Activated gamma-delta T cell treated with anti-CD3 and anti-CD28 coated beads, Interleukin-2, amount 50 U/mL, for 16 hours (primary cell): Measurements from ENCODE around the gene PLXDC2.

Experiments
- DNase-seq: peaks from one replicate; pipeline ENCODE4 v3.0.0-alpha.2; 2020; ENCODE audit warnings: low read depth

Gene PLXDC2

GRCh38 chr10:19911886-19912285 is 95.7 kb downstream of the PLXDC2 start:
- DNase-seq, result no peak

DNA sequence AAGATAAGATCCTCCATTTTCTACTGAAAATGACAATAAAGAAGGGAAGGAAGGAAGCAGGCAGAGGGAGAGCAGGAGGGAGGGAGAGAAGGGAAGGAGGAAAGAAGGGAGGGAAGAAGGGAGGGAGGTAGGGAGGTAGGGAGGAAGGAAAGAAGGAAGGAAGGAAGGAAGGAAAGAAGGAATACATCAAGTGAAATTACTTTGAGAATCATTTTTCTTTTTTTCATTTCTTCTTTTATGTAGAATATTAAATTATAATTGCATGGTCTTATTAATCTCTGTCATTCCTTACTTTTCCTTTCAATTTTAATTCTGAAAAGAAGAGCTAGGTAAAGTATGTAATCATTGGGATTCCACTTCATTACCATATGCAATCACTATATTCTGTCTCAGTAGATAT is 97.8 kb downstream of the PLXDC2 start:
- no peak for DNase-seq

DNA sequence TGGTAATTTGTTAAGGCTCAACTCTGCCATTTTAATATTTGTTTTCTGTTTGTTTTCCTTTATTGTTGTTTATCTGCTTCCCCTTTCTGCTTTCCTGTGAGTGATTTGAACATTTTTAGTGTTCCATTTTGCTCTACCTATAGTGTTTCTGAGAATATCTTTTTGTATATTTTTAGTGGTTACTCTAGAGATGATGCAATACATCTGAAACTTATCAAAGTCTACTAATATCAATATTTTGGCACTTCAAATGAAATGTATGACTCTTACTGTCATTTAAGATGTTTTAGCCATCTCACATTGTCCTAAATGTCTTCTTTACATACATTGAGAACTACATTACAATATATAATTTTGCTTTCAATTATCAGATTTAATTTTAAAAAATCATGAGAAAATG is 98.9 kb downstream of the PLXDC2 start:
- no peak for DNase-seq

DNA sequence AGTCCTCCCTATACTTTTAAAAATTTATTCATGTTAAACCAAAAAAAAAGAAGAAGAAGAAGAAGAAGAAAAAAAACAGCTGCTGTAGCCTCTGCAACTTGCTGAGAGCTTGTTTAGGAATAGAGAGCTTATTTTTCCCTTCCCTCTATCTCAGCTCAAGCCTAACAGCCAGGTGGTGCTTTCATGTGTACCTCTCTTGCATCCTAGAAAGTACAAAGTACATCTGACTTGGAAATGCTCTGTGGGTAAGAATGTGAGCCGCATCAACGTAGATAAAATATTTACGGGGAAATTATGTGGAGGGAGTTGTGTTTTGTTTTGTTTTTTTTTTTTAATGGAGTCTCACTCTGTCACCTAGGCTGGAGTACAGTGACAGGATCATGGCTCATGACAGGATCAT is 99.6 kb downstream of the PLXDC2 start:
- no peak for DNase-seq

- DNase-seq, result no peak
Measured at GRCh38 chr10:19917751-19918478, 101.7 kb downstream of the PLXDC2 start.

DNA sequence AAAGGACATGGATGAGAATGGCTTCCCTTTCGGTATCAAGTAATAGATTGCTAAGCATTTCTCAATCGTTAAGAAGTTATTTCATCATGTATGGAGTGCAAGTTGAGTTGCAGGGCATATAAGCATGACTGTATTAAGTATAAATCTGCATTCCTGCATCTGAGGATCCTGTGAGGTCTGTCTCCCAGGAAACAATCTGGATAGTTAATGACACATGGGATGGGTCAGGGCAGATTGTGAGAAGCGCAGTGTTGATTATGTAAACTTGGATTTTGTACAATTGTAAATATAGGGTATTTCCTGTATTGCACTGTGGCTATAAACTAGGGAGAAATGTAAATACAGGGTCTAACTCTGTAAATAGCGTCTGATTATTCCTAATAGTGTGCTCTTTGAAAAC is 102.6 kb downstream of the PLXDC2 start:
- no peak for DNase-seq

DNA sequence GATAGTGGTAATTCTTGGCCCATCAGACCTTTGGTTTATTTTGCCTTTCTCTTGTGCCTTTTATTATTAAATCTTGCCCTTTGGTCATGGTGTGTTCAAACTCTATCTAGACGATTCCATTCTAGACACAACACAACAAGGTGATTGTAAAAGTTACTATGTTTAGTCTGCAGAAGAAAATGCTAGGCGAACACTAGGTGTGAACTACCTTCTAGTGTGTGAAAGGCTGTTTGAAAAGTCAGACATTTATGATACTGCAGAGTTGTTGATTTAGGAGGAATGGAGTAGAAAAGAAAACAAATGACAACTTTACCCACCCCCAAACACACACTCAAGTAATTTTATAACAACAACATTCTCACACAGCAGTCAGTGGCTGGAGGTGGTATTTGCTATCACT is 103.4 kb downstream of the PLXDC2 start:
- no peak for DNase-seq

- no peak for DNase-seq
Measured at GRCh38 chr10:19920075-19920726, 104.0 kb downstream of the PLXDC2 start.

DNA sequence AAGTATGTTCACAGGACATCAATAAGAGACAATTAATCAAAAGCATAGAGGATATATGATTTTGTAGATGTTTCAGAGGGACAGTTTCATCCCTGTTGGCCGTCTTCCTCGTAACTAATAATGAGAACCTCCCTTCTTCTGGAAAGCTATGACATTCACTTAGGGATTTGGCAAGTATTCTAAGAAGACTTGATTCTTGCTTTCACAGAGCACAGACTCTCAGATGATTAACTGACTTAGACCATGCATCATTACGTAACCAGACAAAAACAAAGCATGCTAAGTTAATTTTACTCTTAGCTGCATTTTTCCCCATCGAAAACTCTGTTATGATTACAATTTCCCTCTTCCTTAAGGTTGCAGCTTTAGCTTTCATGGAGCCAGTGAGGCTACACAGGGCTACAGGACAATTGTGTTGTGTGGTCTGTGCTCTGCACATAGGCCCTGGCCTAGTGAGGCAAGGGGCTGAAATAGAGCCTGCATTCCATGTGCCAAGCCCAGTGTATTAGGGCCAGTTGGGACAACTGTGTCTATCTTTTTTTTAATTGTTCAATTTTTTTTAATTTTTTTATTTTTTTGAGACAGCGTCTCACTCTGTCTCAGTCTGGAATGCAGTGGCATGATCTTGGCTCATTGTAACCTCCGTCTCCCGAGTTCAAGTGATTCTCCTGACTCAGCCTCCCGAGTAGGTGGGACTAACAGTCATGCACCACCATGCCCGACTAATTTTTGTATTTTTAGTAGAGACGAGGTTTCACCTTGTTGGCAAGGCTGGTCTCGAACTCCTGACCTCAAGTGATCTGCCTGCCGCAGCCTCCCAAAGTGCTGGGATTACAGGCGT is 105.3 kb downstream of the PLXDC2 start:
- no peak for DNase-seq

DNA sequence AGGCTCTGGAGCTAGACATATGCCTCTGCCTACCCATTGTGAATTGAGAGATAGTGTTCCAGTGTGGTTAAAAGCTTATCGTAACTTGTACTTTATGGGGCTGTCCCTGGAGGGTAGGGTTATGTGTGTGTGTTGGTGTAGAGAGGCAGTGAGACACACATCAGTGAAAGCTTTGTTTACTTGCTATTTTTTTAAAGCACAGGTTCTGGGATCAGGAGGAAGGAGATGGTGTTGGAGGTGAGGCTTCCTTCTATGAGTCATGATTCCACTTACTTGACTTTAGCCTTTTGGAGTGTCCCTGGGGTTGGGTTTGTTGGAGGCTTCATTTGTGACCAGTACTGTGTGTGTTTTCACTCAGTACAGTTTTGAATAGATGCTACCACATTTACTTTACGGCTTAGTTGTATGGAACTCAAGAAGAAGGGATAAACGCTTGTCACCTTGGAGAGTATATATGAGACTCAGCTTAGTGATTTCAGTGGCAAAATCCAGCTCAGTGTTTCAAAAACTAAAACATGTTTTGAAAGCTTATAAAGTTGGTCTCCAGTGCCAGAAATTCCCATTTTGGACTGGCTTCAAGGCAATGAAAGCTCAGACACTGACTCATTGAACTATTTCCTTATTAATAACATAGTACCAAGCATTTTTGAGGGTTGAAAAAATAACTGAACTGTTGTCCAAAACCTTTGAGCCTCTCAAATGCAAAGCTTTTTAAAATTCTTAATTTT is 106.2 kb downstream of the PLXDC2 start:
- DNase-seq, result no peak

GRCh38 chr10:19925064-19925463 is 108.8 kb downstream of the PLXDC2 start:
- DNase-seq, result no peak

GRCh38 chr10:19928936-19929335 is 112.7 kb downstream of the PLXDC2 start:
- no peak for DNase-seq

GRCh38 chr10:19929506-19930140 is 113.4 kb downstream of the PLXDC2 start:
- no peak for DNase-seq

GRCh38 chr10:19930936-19931893 is 115.0 kb downstream of the PLXDC2 start:
- DNase-seq, result no peak

DNA sequence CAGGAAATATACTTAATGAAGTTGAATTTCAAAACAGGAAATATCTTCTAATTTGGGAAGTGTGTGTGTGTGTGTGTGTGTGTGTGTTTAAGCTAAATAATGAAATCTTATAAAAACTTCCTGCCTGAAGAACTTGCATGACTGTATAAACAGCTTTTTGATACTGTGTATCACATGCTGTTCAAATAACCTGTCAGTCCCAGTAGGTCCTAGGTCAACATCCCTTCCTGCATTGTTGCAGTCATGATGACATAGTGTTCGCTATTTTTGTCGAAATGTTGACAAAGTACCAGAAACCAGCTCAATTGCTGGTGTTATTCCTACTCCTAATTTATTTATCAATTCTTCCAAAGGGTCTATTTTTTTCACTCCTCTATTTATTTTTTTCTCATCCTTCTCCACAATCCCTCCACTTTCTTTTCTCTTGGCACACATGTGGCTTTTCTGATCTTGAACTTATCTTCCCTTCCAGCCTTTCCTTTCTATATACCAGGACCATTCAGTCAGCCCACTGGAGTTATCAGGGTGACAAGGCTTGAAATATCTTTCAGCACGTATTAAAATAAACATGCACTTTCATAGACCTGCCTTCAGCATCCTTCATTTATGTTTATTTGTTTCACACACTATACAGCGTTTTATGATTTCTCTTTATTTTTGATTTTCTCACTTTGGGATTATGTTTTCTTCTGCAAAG is 115.8 kb downstream of the PLXDC2 start:
- no peak for DNase-seq

GRCh38 chr10:19932806-19933371 is 116.7 kb downstream of the PLXDC2 start:
- DNase-seq, result no peak

DNA sequence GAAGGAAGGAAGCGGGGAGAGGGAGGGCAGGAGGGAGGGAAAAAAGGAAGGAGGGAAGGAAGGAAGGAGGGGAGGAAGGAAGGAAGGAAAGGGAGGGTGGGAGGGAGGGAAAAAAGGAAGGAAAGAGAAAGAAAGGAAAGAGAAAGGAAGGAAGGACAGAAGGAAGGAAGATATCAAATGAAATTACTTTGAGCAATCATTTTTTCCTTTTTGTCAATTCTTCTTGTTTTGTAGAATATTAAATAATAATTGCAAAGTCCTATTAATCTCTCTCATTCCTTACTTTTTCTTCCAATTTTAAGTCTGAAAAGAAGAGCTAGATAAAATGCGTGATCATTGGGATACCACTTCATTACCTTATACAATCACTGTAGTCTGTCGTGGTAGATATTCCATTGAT is 117.5 kb downstream of the PLXDC2 start:
- DNase-seq, result no peak

DNA sequence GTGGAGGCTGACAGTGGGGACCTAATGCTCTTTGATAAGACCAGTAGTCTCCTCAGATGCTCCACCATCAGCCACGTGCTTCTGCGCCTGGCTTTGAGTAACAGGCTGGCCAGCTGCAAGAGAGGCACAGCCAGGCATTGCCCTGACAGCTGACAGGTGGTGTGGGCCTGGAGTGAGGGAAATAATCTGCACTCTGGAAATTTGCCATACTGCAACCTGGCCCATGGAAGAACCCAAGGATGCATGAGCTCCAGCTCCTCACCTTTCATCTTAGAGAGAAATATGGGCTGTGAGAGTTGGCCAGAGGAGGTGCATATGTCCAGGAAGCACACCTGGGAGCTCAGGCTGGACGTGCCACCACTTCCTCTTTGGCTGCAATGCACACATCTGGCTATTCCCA is 118.9 kb downstream of the PLXDC2 start:
- no peak for DNase-seq

GRCh38 chr10:19936289-19936688 is 120.1 kb downstream of the PLXDC2 start:
- DNase-seq, result no peak

GRCh38 chr10:19937989-19938388 is 121.8 kb downstream of the PLXDC2 start:
- no peak for DNase-seq
